ENCODE data around the gene TADA3.

DNA sequence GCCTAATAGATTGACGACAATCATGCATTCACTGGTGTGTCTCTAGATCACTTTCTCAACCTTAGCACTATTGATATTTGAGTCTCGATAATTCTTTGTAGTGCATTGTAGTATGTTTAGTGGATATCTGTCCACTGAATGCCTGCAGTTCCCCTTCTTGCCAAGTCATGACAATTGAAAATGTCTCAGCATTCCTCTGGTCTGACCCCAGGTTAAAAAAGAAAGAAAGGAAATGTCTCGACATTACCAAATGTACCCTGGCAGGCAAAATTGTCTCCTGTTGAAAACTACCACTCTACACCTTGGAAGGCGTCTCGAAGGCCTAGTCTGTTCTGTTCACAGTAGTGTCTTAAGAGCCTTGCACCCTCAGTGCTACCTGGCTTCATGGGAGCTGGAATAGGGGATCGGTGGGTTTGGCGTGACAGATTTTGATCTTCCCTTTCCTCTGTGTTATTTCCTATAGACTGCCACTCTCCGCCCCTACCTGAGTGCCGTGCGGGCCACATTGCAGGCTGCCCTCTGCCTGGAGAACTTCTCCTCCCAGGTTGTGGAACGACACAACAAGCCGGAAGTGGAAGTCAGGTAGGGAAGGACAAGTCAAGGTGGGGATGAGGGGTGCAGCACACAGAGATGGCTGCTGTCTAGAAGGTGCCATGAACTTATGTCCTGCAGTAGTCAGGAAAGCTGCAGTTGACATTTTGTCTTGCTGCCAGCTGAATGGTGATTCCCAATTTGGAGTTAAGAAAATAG, 5.1 kb upstream of the TADA3 start:
- TF ChIP-seq POLR2A (IDR thresholded peaks at IDR 0.05; ENCODE audit: low read depth, low read length), result no peak
- TF ChIP-seq, protein P1, sequence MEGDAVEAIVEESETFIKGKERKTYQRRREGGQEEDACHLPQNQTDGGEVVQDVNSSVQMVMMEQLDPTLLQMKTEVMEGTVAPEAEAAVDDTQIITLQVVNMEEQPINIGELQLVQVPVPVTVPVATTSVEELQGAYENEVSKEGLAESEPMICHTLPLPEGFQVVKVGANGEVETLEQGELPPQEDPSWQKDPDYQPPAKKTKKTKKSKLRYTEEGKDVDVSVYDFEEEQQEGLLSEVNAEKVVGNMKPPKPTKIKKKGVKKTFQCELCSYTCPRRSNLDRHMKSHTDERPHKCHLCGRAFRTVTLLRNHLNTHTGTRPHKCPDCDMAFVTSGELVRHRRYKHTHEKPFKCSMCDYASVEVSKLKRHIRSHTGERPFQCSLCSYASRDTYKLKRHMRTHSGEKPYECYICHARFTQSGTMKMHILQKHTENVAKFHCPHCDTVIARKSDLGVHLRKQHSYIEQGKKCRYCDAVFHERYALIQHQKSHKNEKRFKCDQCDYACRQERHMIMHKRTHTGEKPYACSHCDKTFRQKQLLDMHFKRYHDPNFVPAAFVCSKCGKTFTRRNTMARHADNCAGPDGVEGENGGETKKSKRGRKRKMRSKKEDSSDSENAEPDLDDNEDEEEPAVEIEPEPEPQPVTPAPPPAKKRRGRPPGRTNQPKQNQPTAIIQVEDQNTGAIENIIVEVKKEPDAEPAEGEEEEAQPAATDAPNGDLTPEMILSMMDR (conservative IDR thresholded peaks at IDR 0.05; ENCODE audit: low read depth, low read length), result no peak
- TF ChIP-seq MXI1 (IDR thresholded peaks at IDR 0.05; ENCODE audit: borderline replicate concordance, low read depth, low read length), result no peak
- no peak for TF ChIP-seq CHD1 (IDR thresholded peaks at IDR 0.05; ENCODE audit: low read depth, low read length)
- TF ChIP-seq, protein P2, sequence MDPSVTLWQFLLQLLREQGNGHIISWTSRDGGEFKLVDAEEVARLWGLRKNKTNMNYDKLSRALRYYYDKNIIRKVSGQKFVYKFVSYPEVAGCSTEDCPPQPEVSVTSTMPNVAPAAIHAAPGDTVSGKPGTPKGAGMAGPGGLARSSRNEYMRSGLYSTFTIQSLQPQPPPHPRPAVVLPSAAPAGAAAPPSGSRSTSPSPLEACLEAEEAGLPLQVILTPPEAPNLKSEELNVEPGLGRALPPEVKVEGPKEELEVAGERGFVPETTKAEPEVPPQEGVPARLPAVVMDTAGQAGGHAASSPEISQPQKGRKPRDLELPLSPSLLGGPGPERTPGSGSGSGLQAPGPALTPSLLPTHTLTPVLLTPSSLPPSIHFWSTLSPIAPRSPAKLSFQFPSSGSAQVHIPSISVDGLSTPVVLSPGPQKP (IDR thresholded peaks at IDR 0.05; ENCODE audit: borderline replicate concordance, low read depth, low read length), result no peak
- TF ChIP-seq MAFK (IDR thresholded peaks at IDR 0.05; ENCODE audit: low read depth, low read length), result no peak

Data from IMR-90 (cell line).